HUES64 (cell line): ENCODE measurements around the gene PCDHA12.
"Not testable (repeated sequence)": the region's sequence is repeated elsewhere in the genome, so short reads cannot be mapped to it uniquely, and the experiment has no call there.

Experiments
- H3K27ac ChIP-seq: 2 replicates; pipeline ENCODE4 v1.7.0; 2013; ENCODE audit warnings: low read depth, low read length, inconsistent platforms
- H3K27me3 ChIP-seq: 2 replicates; pipeline ENCODE4 v1.6.1; 2013; ENCODE audit warnings: mild to moderate bottlenecking, low read length; ENCODE audit not compliant: insufficient read depth
- H3K36me3 ChIP-seq: 2 replicates; pipeline ENCODE4 v1.6.1; 2013; ENCODE audit warnings: mild to moderate bottlenecking, low read length; ENCODE audit not compliant: insufficient read depth
- H3K4me1 ChIP-seq: 2 replicates; pipeline ENCODE4 v1.6.1; 2013; ENCODE audit warnings: mild to moderate bottlenecking, low read length, moderate library complexity; ENCODE audit not compliant: insufficient read depth
- H3K4me3 ChIP-seq: 2 replicates; pipeline ENCODE4 v1.5.1; 2013; ENCODE audit warnings: mild to moderate bottlenecking, low read length, moderate library complexity
- H3K9ac ChIP-seq: 2 replicates; pipeline ENCODE4 v1.6.1; 2013; ENCODE audit warnings: mild to moderate bottlenecking, low read depth, low read length
- H3K9me3 ChIP-seq: 2 replicates; pipeline ENCODE4 v1.6.1; 2013; ENCODE audit warnings: low read depth, low read length; ENCODE audit not compliant: insufficient read depth
- WGBS: fragments of 150-250, 120-280 bp; methylation state at CpG from one replicate; pipeline ENCODE4 v1.1.7; 2013; ENCODE audit warnings: missing lambda C conversion rate; 5-methylcytosine and 5-hydroxymethylcytosine counted together

The PCDHA12 gene

GRCh38 chr5:140842798-140843733 is 32.0 kb upstream of the PCDHA12 start:
- H3K9me3 ChIP-seq: no peaks in the 10 kb centered on the region
- 97% methylated on average over 87 of the region's 87 CpGs for WGBS
- H3K27ac ChIP-seq: no peak overlapping the region
- H3K36me3 ChIP-seq: no peaks in the 10 kb centered on the region
- no peak overlapping the region for H3K4me3 ChIP-seq
- no peaks in the 10 kb centered on the region for H3K27me3 ChIP-seq
- H3K4me1 ChIP-seq: no peaks in the 10 kb centered on the region
- no peak overlapping the region for H3K9ac ChIP-seq

- H3K27ac ChIP-seq, H3K9me3 ChIP-seq, H3K36me3 ChIP-seq, H3K27me3 ChIP-seq, H3K9ac ChIP-seq, H3K4me1 ChIP-seq: not testable (repeated sequence)
- H3K4me3 ChIP-seq: peak within 1 kb of the TSS; percentile 28
- 95% methylated on average over 39 of the region's 48 CpGs for WGBS
Measured at GRCh38 chr5:140848139-140849102, 26.7 kb upstream of the PCDHA12 start, which contains the start of gene PCDHA9. TSS of gene PCDHA9 (plus strand) at chr5:140848382. CDS start at chr5:140848496, 114 bp downstream.

GRCh38 chr5:140849831-140850634 is 25.1 kb upstream of the PCDHA12 start:
- H3K36me3 ChIP-seq, H3K9me3 ChIP-seq, H3K9ac ChIP-seq, H3K27me3 ChIP-seq, H3K27ac ChIP-seq, H3K4me3 ChIP-seq, H3K4me1 ChIP-seq: not testable (repeated sequence)
- 97% methylated on average over 101 of the region's 101 CpGs for WGBS

- H3K9me3 ChIP-seq: no peaks in the 10 kb centered on the region
- no peaks in the 10 kb centered on the region for H3K36me3 ChIP-seq
- 0 out of 2 replicates have a peak, but pooled peaks cover 3% of the 10 kb centered on the region for H3K4me1 ChIP-seq
- peak within 1 kb of the TSS; percentile 56 for H3K4me3 ChIP-seq
- peak within 1 kb of the TSS; percentile 70 for H3K9ac ChIP-seq
- H3K27me3 ChIP-seq: no peaks in the 10 kb centered on the region
- no peak within 1 kb of the TSS for H3K27ac ChIP-seq
- WGBS: 92% methylated on average over 44 of the region's 44 CpGs
Measured at GRCh38 chr5:140855772-140856674, 19.1 kb upstream of the PCDHA12 start, which contains the start of gene PCDHA10. TSS of gene PCDHA10 (plus strand) at chr5:140855897. CDS start at chr5:140856049, 152 bp downstream.

GRCh38 chr5:140857177-140857986 is 17.7 kb upstream of the PCDHA12 start:
- Histone ChIP-seq H3K27me3 (no peaks in the 10 kb centered on the region), H3K9ac (no peak overlapping the region), H3K36me3 (no peaks in the 10 kb centered on the region), H3K27ac (no peak overlapping the region), H3K9me3 (no peaks in the 10 kb centered on the region), H3K4me3 (no peak overlapping the region), H3K4me1 (0 out of 2 replicates have a peak, but pooled peaks cover 3% of the 10 kb centered on the region)
- 97% methylated on average over 94 of the region's 94 CpGs for WGBS

- H3K4me3 ChIP-seq: no peak overlapping the region
- H3K4me1 ChIP-seq: 0 out of 2 replicates have a peak, but pooled peaks cover 3% of the 10 kb centered on the region
- no peak overlapping the region for H3K9ac ChIP-seq
- WGBS: 97% methylated on average over 22 of the region's 22 CpGs
- no peaks in the 10 kb centered on the region for H3K36me3 ChIP-seq
- H3K9me3 ChIP-seq: no peaks in the 10 kb centered on the region
- H3K27me3 ChIP-seq: no peaks in the 10 kb centered on the region
- no peak overlapping the region for H3K27ac ChIP-seq
Measured at GRCh38 chr5:140857987-140858240, 17.2 kb upstream of the PCDHA12 start.

- H3K36me3 ChIP-seq: no peaks in the 10 kb centered on the region; the same call in 1 of the 2 replicates
- no peaks in the 10 kb centered on the region for H3K27me3 ChIP-seq
- H3K27ac ChIP-seq: no peak overlapping the region
- H3K4me3 ChIP-seq: no peak overlapping the region
- no peak overlapping the region for H3K9ac ChIP-seq
- H3K9me3 ChIP-seq: no peaks in the 10 kb centered on the region; the same call in 1 of the 2 replicates
- 0 out of 2 replicates have a peak, but pooled peaks cover 2% of the 10 kb centered on the region for H3K4me1 ChIP-seq
- 97% methylated on average over 76 of the region's 76 CpGs for WGBS
Measured at GRCh38 chr5:140862441-140863295, 12.4 kb upstream of the PCDHA12 start.

GRCh38 chr5:140868721-140869554 is 6.2 kb upstream of the PCDHA12 start, which contains the start of gene PCDHA11:
TSS of gene PCDHA11 (plus strand) at chr5:140868957. CDS start at chr5:140869104, 147 bp downstream.
- WGBS: 3% methylated on average over 40 of the region's 41 CpGs

More at GRCh38 chr5:140868721-140869554, 6.2 kb upstream of the PCDHA12 start, which contains the start of gene PCDHA11:
- Histone ChIP-seq H3K9me3 (0 out of 2 replicates have a peak, but pooled peaks cover 4% of the 10 kb centered on the region), H3K4me3 (peak within 1 kb of the TSS; percentile 71), H3K9ac (peak within 1 kb of the TSS; percentile 84), H3K36me3 (peaks cover 6% of the 10 kb centered on the region; the same call in 1 of the 2 replicates), H3K27ac (peak within 1 kb of the TSS; percentile 65; the same call in 1 of the 2 replicates), H3K4me1 (0 out of 2 replicates have a peak, but pooled peaks cover 3% of the 10 kb centered on the region), H3K27me3 (no peaks in the 10 kb centered on the region)
